SK-N-SH (cell line): ENCODE measurements around the gene LDLRAP1.

Experiments used
- CTCF ChIP-seq: fragments of 200-600 bp; sonication (generic); IDR thresholded peaks from 2 replicates; pipeline ENCODE4 v1.6.1; 2017; ENCODE audit warnings: antibody characterized with exemption, mild to moderate bottlenecking, moderate library complexity
- ELF1 ChIP-seq: IDR thresholded peaks from 2 replicates; pipeline ENCODE4 v1.4.0; 2012
- EP300 ChIP-seq, 2 experiments: IDR thresholded peaks; 2 replicates each; pipeline versions ENCODE4 v1.4.0 to v1.6.1; 2012; ENCODE audit warnings: borderline replicate concordance in 1 of 2, low read depth in 1 of 2, low read length in 1 of 2
- FOSL2 ChIP-seq: IDR thresholded peaks from 2 replicates; pipeline ENCODE4 v1.4.0; 2012; ENCODE audit warnings: low read depth, mild to moderate bottlenecking, moderate library complexity, borderline replicate concordance
- JUND ChIP-seq: IDR thresholded peaks from 2 replicates; pipeline ENCODE4 v1.4.0; 2012
- MXI1 ChIP-seq: IDR thresholded peaks from 2 replicates; pipeline ENCODE4 v1.6.1; 2012; ENCODE audit warnings: mild to moderate bottlenecking, low read depth, low read length, improper control_type of control experiment
- POLR2AphosphoS5 ChIP-seq: IDR thresholded peaks from 2 replicates; pipeline ENCODE4 v1.6.1; 2012; ENCODE audit warnings: low read depth, low read length
- RCOR1 ChIP-seq: fragments of 150-350 bp; IDR thresholded peaks from 2 replicates; pipeline ENCODE4 v1.6.1; 2017; ENCODE audit warnings: antibody characterized with exemption, low read length
- TAF1 ChIP-seq: IDR thresholded peaks from 2 replicates; pipeline ENCODE4 v1.6.1; 2012; ENCODE audit warnings: low read depth, mild to moderate bottlenecking, low read length, moderate library complexity, borderline replicate concordance
- TCF12 ChIP-seq: IDR thresholded peaks from 2 replicates; pipeline ENCODE4 v1.4.0; 2012
- TF ChIP-seq, protein P1 (sequence below): IDR thresholded peaks from 2 replicates; pipeline ENCODE4 v1.4.0; 2012; ENCODE audit warnings: low read depth

- no peak for TF ChIP-seq CTCF
- no peak for TF ChIP-seq FOSL2
- no peak for TF ChIP-seq RCOR1
- no peak for TF ChIP-seq POLR2AphosphoS5
- TF ChIP-seq EP300 (IDR thresholded peaks at IDR 0.05; ENCODE audit: borderline replicate concordance in 1 of 2, low read depth in 1 of 2, low read length in 1 of 2), result no peak
- TF ChIP-seq, protein P1, sequence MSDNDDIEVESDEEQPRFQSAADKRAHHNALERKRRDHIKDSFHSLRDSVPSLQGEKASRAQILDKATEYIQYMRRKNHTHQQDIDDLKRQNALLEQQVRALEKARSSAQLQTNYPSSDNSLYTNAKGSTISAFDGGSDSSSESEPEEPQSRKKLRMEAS, result no peak
- TF ChIP-seq JUND, result no peak
- no peak for TF ChIP-seq TCF12
- no peak for TF ChIP-seq TAF1
- TF ChIP-seq MXI1, result no peak
- no peak for TF ChIP-seq ELF1
These were observed 2.8 kb downstream of the LDLRAP1 start for GRCh38 chr1:25546193-25546592.
